GM12892 (cell line): Measurements from ENCODE around the gene KRTAP10-1.

Experiments
- POLR2A ChIP-seq: IDR thresholded peaks from 2 replicates; pipeline ENCODE4 v1.6.1; 2011; ENCODE audit warnings: low read depth, low read length, control low read depth
- POLR2AphosphoS5 ChIP-seq: IDR thresholded peaks from 2 replicates; pipeline ENCODE4 v1.6.1; 2011; ENCODE audit warnings: low read depth, low read length, control low read depth
- TAF1 ChIP-seq: IDR thresholded peaks from 2 replicates; pipeline ENCODE4 v1.6.1; 2011; ENCODE audit warnings: low read depth, mild to moderate bottlenecking, control low read depth, low read length, borderline replicate concordance

GRCh38 chr21:44524414-44525371 lies 15.3 kb downstream of the KRTAP10-1 start:
- no peak for TF ChIP-seq POLR2A
- TF ChIP-seq TAF1: no peak
- no peak for TF ChIP-seq POLR2AphosphoS5
